ENCODE data around the gene POM121C.
"Not testable (repeated sequence)": the region's sequence is repeated elsewhere in the genome, so short reads cannot be mapped to it uniquely, and the experiment has no call there.

The POM121C gene

GRCh38 chr7:75393194-75393593, 92.9 kb downstream of the POM121C start:
- not testable (repeated sequence) for DNase-seq (ENCODE audit: low read depth)

- not testable (repeated sequence) for DNase-seq (ENCODE audit: low read depth)
These were observed 111.4 kb downstream of the POM121C start for GRCh38 chr7:75374519-75375317.

GRCh38 chr7:75374144-75374518, 112.0 kb downstream of the POM121C start:
- not testable (repeated sequence) for DNase-seq (ENCODE audit: low read depth)

GRCh38 chr7:75367313-75367712, 118.8 kb downstream of the POM121C start:
- DNase-seq (ENCODE audit: low read depth) = not testable (repeated sequence)
